K562 (cell line): ENCODE results near the gene AGPAT4.
"Not testable (repeated sequence)": the region's sequence is repeated elsewhere in the genome, so short reads cannot be mapped to it uniquely, and the experiment has no call there.

Experiments used
- DNMT1 ChIP-seq: fragments of 450-650 bp; IDR thresholded peaks from 2 replicates; pipeline ENCODE4 v1.6.1; 2016; ENCODE audit warnings: antibody characterized with exemption, mild to moderate bottlenecking
- HSF4 ChIP-seq: fragments of 250-450 bp; sonication (Bioruptor Pico); IDR thresholded peaks from 2 replicates; pipeline ENCODE4 v2.1.2; 2022; ENCODE audit warnings: mild to moderate bottlenecking, moderate library complexity, borderline replicate concordance
- IFI16 ChIP-seq: fragments of 250-450 bp; sonication (Bioruptor Pico); IDR thresholded peaks from 2 replicates; pipeline ENCODE4 v2.1.2; 2022; ENCODE audit warnings: mild to moderate bottlenecking, inconsistent platforms
- SMC3 ChIP-seq: conservative IDR thresholded peaks from 2 replicates; pipeline ENCODE4 v1.6.1; 2011; ENCODE audit warnings: low read depth, low read length, improper control_type of control experiment; ENCODE audit not compliant: insufficient read depth
- SNIP1 ChIP-seq: fragments of 450-650 bp; IDR thresholded peaks from 2 replicates; pipeline ENCODE4 v1.7.1; 2017; ENCODE audit warnings: low read depth, mild to moderate bottlenecking
- TEAD1 ChIP-seq, 2 experiments: fragments of 450-650 bp in 1 of 2; sonication (generic) in 1 of 2; formaldehyde crosslinking; IDR thresholded peaks; 2 replicates each; pipeline versions ENCODE4 v1.4.0 to v1.8.0; 2020 to 2022; ENCODE audit warnings: mild to moderate bottlenecking in 2 of 2, missing genetic modification reagents in 1 of 2
- TF ChIP-seq, protein P1 (sequence below), 3 experiments: IDR thresholded peaks in 2 of 3; conservative IDR thresholded peaks in 1 of 3; 2 replicates each; pipeline ENCODE4 v1.5.1; 2011 to 2012; ENCODE audit warnings: low read length in 3 of 3, mild to moderate bottlenecking in 3 of 3, control low read depth in 2 of 3, improper control_type of control experiment in 1 of 3, inconsistent platforms in 1 of 3, low read depth in 1 of 3, mixed read lengths in 1 of 3, moderate library complexity in 1 of 3; ENCODE audit not compliant: insufficient read depth in 2 of 3
- TF ChIP-seq, protein P2 (sequence below): sonication (generic); formaldehyde crosslinking; IDR thresholded peaks from 2 replicates; pipeline ENCODE4 v1.8.1; 2023; ENCODE audit warnings: mild to moderate bottlenecking, missing genetic modification reagents

DNA sequence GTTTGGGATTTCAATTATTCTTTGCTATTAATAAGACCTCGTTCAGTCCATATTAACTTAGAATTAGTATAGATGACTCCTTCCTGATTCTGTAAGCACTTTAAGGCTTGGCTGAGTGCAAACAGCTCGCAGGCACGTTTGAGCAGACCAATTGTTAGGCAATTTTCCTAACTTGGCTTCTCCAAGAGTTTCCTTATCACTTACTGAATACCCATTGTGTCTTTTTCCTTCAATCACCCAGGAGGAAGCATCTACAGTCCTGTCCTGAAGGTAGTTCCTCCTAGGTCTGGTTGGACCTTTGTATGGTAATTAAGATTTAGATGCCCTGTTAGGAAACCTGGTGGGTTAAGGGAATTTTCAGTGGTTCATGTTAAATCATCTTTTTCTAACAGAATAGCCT is 39.6 kb upstream of the AGPAT4 start:
- TF ChIP-seq HSF4 (CRISPR knock-in tag); SMC3; TEAD1 (CRISPR knock-in tag; IDR thresholded peaks at IDR 0.05); SNIP1; IFI16 (CRISPR knock-in tag); DNMT1: not testable (repeated sequence)
- TF ChIP-seq, protein P1, sequence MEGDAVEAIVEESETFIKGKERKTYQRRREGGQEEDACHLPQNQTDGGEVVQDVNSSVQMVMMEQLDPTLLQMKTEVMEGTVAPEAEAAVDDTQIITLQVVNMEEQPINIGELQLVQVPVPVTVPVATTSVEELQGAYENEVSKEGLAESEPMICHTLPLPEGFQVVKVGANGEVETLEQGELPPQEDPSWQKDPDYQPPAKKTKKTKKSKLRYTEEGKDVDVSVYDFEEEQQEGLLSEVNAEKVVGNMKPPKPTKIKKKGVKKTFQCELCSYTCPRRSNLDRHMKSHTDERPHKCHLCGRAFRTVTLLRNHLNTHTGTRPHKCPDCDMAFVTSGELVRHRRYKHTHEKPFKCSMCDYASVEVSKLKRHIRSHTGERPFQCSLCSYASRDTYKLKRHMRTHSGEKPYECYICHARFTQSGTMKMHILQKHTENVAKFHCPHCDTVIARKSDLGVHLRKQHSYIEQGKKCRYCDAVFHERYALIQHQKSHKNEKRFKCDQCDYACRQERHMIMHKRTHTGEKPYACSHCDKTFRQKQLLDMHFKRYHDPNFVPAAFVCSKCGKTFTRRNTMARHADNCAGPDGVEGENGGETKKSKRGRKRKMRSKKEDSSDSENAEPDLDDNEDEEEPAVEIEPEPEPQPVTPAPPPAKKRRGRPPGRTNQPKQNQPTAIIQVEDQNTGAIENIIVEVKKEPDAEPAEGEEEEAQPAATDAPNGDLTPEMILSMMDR (IDR thresholded peaks at IDR 0.05 in 2 of 3, conservative IDR thresholded peaks at IDR 0.05 in 1 of 3; ENCODE audit: insufficient read depth in 2 of 3, low read depth in 1 of 3, low read length in 3 of 3) = not testable (repeated sequence)
- TF ChIP-seq, protein P2, sequence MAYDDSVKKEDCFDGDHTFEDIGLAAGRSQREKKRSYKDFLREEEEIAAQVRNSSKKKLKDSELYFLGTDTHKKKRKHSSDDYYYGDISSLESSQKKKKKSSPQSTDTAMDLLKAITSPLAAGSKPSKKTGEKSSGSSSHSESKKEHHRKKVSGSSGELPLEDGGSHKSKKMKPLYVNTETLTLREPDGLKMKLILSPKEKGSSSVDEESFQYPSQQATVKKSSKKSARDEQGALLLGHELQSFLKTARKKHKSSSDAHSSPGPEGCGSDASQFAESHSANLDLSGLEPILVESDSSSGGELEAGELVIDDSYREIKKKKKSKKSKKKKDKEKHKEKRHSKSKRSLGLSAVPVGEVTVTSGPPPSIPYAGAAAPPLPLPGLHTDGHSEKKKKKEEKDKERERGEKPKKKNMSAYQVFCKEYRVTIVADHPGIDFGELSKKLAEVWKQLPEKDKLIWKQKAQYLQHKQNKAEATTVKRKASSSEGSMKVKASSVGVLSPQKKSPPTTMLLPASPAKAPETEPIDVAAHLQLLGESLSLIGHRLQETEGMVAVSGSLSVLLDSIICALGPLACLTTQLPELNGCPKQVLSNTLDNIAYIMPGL = not testable (repeated sequence)
